Ureter (tissue), 1 donor: ENCODE data around the gene TIMM21. TPM values are rescaled to one million over a fixed set of nuclear protein-coding genes. Genes with fewer than 3 reads are reported as not detected.

ENCODE experiments used
- DNase-seq: peaks from one replicate; pipeline ENCODE4 v3.0.0-alpha.2; 2020; ENCODE audit warnings: low spot score
- total RNA-seq: library from RNA; stranded (reverse); gene quantifications from one replicate; pipeline ENCODE4 v1.2.4, GENCODE V29; 2023
- donor health status: DM: yes; HTN: yes; CAD: no.

The TIMM21 gene
- total RNA-seq, 1 donor from 2014 or later: 36.0 TPM

GRCh38 chr18:74191577-74191976 is 43.3 kb downstream of the TIMM21 start:
- no peak for DNase-seq

- DNase-seq: no peak
Measured at GRCh38 chr18:74194691-74195090, 46.4 kb downstream of the TIMM21 start.

GRCh38 chr18:74196220-74197119 is 48.1 kb downstream of the TIMM21 start:
- no peak for DNase-seq

GRCh38 chr18:74197705-74198341 is 49.5 kb downstream of the TIMM21 start:
- peak; percentile 72 for DNase-seq

- DNase-seq: no peak
Measured at GRCh38 chr18:74198453-74198852, 50.1 kb downstream of the TIMM21 start.

GRCh38 chr18:74200780-74201179 is 52.5 kb downstream of the TIMM21 start:
- peak; percentile 32 for DNase-seq

GRCh38 chr18:74203811-74204210 is 55.5 kb downstream of the TIMM21 start:
- DNase-seq: peak; percentile 25

GRCh38 chr18:74204526-74205152 is 56.3 kb downstream of the TIMM21 start:
- peak; percentile 56 for DNase-seq

Other genes starting within 250 kb of the TIMM21 start
- gene FBXO15, start 689 bp upstream of the TIMM21 start, total RNA-seq: 2.2 TPM
- 397 TPM for gene CYB5A, start 143.4 kb downstream of the TIMM21 start, total RNA-seq
- not detected for gene C18orf63, start 167.3 kb downstream of the TIMM21 start, total RNA-seq